Lower leg skin (tissue), 3 donors: ENCODE measurements around the gene RNASE8.

Experiments used
- CTCF ChIP-seq, 3 donors: fragments of 450-650 bp; IDR thresholded peaks; one replicate each; pipeline ENCODE4 v1.5.1; 2016; ENCODE audit warnings: antibody characterized with exemption in 3 of 3, mild to moderate bottlenecking in 3 of 3, moderate library complexity in 2 of 3
- POLR2A ChIP-seq, 2 donors: fragments of 450-650 bp; IDR thresholded peaks; one replicate each; pipeline ENCODE4 v1.6.1; 2016 to 2017; ENCODE audit warnings: antibody characterized with exemption in 2 of 2, mild to moderate bottlenecking in 1 of 2, moderate library complexity in 1 of 2

DNA sequence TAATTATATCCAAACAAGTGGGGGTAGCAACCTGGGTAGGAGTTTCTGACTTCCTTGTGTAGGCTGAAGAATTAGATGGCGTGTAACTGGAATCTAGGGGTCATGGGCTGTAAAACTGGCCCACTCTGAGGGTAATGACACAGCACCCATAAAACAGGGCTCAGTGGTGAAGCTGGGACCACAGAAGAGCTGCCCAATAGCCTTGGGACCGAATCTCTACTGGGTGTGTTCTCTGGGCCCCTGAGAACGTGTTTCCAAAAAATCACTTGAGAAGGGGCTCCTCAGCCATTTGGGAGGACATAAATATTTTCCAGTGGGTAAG, 3.7 kb downstream of the RNASE8 start:
- TF ChIP-seq CTCF (IDR thresholded peaks at IDR 0.05) = no peak
- no peak for TF ChIP-seq POLR2A (IDR thresholded peaks at IDR 0.05)
